IPS-18a (cell line): ENCODE results near the gene OR4M1.
"Not testable (repeated sequence)": the region's sequence is repeated elsewhere in the genome, so short reads cannot be mapped to it uniquely, and the experiment has no call there.

Experiments
- H3K27ac ChIP-seq: one replicate; pipeline ENCODE4 v1.5.1; 2013; ENCODE audit warnings: low read length
- H3K27me3 ChIP-seq: one replicate; pipeline ENCODE4 v1.6.1; 2013; ENCODE audit warnings: mild to moderate bottlenecking, low read length; ENCODE audit not compliant: control insufficient read depth, insufficient read depth
- H3K36me3 ChIP-seq: one replicate; pipeline ENCODE4 v1.6.1; 2013; ENCODE audit warnings: low read depth, low read length; ENCODE audit not compliant: control insufficient read depth
- H3K4me1 ChIP-seq: one replicate; pipeline ENCODE4 v1.6.1; 2013; ENCODE audit warnings: low read depth, low read length; ENCODE audit not compliant: control insufficient read depth
- H3K4me3 ChIP-seq: one replicate; pipeline ENCODE4 v1.5.1; 2013; ENCODE audit warnings: low read length
- H3K9ac ChIP-seq: one replicate; pipeline ENCODE4 v1.6.1; 2013; ENCODE audit warnings: mild to moderate bottlenecking, low read length, moderate library complexity
- H3K9me3 ChIP-seq: one replicate; pipeline ENCODE4 v1.6.1; 2013; ENCODE audit warnings: low read depth, low read length; ENCODE audit not compliant: control insufficient read depth

Gene OR4M1

DNA sequence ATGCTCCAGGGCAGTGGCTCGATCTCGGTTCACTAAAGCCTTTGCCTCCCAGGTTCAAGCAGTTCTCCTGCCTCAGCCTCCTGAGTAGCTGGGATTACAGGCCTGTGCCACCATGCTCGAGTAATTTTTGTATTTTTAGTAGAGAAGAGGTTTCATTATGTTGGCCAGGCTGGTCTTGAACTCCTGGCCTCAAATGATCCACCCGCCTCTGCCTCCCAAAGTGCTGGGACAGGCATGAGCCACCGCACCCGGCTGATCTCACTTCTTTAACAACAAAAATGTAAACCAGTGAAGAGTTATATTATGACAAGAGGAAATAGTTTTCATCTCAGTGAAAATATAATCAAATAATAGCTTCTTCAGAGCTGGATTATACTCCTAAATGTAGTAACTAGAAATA lies 14.0 kb downstream of the OR4M1 start:
- H3K36me3 ChIP-seq, H3K27ac ChIP-seq, H3K27me3 ChIP-seq, H3K4me1 ChIP-seq, H3K4me3 ChIP-seq, H3K9ac ChIP-seq: not testable (repeated sequence)
- peaks cover 50% of the 10 kb centered on the region for H3K9me3 ChIP-seq

DNA sequence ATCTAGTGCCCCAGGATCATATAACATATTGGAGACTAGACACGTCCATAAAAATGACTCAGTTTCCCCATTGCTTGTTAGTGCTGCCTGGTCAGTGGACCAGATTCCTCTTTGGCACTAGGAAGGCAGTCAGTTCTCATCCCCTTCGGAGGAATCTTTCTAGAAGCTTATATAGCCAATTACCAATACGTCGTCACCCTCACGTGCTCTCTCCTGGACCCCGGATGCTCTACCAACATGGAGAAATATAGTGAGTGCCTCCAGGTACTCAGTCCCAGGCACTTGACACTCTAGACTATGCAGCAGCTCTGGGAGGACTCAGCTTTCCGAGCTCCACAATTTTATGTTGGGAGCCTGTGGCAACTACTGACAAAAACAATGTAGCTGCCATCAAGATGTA lies 14.8 kb downstream of the OR4M1 start:
- peaks cover 56% of the 10 kb centered on the region for H3K9me3 ChIP-seq

DNA sequence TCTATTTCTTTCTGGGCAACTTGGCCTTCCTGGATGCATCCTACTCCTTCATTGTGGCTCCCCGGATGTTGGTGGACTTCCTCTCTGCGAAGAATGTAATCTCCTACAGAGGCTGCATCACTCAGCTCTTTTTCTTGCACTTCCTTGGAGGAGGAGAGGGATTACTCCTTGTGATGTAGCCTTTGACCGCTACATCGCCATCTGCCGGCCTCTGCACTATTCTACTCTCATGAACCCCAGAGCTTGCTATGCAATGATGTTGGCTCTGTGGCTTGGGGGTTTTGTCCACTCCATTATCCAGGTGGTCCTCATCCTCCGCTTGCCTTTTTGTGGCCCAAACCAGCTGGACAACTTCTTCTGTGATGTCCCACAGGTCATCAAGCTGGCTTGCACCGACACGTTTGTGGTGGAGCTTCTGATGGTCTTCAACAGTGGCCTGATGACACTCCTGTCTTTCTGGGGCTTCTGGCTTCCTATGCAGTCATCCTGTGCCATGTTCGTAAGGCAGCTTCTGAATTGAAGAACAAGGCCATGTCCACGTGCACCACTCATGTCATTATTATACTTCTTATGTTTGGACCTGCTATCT lies 23.3 kb downstream of the OR4M1 start:
- H3K4me3 ChIP-seq, H3K4me1 ChIP-seq, H3K27me3 ChIP-seq, H3K36me3 ChIP-seq, H3K9ac ChIP-seq, H3K27ac ChIP-seq: not testable (repeated sequence)
- peaks cover 44% of the 10 kb centered on the region for H3K9me3 ChIP-seq

More for the DNA sequence above, 14.8 kb downstream of the OR4M1 start:
- H3K27ac ChIP-seq, H3K9ac ChIP-seq, H3K36me3 ChIP-seq, H3K4me3 ChIP-seq, H3K4me1 ChIP-seq, H3K27me3 ChIP-seq: not testable (repeated sequence)

DNA sequence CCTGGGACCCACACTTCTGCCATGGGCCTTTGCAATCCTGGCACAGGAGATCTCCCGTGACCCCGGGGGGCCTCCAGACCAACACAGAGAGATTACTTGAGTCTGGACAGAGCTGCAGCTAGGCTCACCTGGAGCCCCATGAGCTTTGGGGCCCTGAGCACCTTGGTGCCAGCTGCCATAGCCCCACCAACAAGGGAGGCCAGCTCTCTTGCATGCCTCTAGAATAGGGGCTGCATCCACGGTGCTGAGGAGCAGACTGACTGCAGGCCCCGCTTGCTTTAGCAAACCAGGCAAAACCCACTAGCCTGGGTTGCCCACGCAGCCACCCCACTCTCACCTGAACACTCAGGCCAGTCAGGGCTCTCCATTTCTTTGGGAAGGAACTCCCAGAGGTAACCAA lies 26.6 kb downstream of the OR4M1 start:
- Histone ChIP-seq H3K4me3 (no peak overlapping the region), H3K9me3 (peaks cover 45% of the 10 kb centered on the region), H3K27me3 (no peaks in the 10 kb centered on the region), H3K4me1 (no peaks in the 10 kb centered on the region), H3K36me3 (no peaks in the 10 kb centered on the region), H3K27ac (no peak overlapping the region), H3K9ac (no peak overlapping the region)

DNA sequence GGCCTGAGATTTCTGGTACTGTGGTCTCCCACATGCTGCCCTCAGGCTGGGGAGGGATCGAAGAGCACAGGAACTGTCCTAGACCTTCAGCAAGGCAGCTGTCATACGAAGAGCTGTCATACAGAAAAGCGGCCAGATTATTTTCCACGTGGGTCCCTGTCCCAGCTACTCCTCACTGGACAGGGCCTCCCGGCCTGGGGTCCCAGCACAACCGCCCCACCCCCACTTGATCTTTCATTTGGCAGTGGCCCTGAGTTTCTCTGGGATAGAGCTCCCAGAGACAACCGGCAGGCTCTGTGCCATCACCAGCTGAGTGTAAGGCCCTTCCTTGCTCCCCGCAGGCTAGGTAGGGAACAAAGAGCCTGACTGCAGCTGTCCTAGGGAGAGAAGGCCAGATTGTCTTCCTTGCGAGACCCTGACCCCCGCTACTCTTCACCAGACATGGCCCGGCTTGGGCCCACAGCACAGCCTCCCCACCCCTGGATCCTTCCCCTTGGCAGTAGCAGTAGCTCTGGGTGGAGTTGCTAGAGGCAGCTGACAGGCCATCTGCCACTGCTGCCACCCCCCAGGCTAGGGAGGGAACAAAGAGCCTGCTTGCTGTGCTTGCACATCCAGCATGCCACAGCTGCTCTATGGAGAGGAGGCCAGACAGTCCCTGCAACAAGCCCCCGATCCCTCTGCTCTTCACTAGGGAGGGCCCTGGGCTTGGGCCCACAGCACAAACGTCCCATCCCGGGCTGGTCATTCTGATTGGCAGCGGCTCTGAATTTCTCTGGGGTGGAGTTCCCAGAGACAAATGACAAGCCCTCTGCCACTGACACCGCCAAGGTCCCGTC lies 27.2 kb downstream of the OR4M1 start:
- Histone ChIP-seq H3K36me3 (no peaks in the 10 kb centered on the region), H3K9me3 (peaks cover 48% of the 10 kb centered on the region), H3K4me1 (no peaks in the 10 kb centered on the region), H3K27me3 (no peaks in the 10 kb centered on the region), H3K4me3 (no peak overlapping the region), H3K9ac (no peak overlapping the region), H3K27ac (no peak overlapping the region)

DNA sequence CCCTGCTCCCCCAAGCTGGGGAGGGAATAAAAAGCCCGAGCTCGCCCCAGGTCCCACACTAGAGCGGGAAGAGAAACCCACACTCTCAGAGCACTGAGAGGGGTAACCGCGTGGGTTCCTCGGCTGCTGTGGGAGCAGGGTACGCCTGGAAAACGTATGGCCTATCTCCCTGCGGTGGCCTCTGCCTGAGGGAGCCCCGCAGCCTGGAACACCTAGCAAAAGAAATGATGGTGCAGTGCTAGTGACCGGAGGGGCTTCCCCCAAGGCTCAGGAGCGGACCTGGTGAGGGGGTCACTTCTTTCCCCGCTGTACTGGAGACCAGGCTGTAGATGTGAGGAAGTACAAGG lies 27.8 kb downstream of the OR4M1 start:
- Histone ChIP-seq H3K9ac (no peak overlapping the region), H3K9me3 (peaks cover 49% of the 10 kb centered on the region), H3K4me3 (no peak overlapping the region)

DNA sequence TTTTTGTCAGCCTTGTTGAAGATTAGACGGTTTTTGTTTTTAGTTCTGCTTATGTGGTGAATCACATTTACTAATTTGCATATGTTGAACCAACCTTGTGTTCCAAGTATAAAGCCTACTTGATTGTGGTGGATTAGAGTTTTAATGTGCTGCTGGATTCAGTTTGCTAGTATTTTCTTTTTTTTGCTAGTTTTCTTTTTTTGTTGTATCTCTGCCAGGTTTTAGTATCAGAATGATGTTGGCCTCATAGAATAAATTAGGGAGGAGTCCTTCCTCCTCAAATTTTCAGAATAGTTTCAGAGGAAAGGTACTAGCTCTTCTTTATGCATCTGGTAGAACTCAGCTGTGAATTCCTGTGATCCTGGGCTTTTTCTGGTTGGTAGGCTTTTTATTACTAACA lies 30.2 kb downstream of the OR4M1 start, which contains the start of gene OR4N2:
Gene OR4N2, plus strand, starts transcription at position 301 of the 400 bp plus-strand sequence. CDS start 23,679 bp downstream, outside the sequence.
- H3K4me1 ChIP-seq, H3K36me3 ChIP-seq, H3K4me3 ChIP-seq, H3K27me3 ChIP-seq, H3K27ac ChIP-seq, H3K9ac ChIP-seq: not testable (repeated sequence)
- peaks cover 53% of the 10 kb centered on the region for H3K9me3 ChIP-seq

More for the DNA sequence above, 27.8 kb downstream of the OR4M1 start:
- no peaks in the 10 kb centered on the region for H3K27me3 ChIP-seq
- H3K4me1 ChIP-seq: no peaks in the 10 kb centered on the region
- no peak overlapping the region for H3K27ac ChIP-seq
- H3K36me3 ChIP-seq: no peaks in the 10 kb centered on the region

DNA sequence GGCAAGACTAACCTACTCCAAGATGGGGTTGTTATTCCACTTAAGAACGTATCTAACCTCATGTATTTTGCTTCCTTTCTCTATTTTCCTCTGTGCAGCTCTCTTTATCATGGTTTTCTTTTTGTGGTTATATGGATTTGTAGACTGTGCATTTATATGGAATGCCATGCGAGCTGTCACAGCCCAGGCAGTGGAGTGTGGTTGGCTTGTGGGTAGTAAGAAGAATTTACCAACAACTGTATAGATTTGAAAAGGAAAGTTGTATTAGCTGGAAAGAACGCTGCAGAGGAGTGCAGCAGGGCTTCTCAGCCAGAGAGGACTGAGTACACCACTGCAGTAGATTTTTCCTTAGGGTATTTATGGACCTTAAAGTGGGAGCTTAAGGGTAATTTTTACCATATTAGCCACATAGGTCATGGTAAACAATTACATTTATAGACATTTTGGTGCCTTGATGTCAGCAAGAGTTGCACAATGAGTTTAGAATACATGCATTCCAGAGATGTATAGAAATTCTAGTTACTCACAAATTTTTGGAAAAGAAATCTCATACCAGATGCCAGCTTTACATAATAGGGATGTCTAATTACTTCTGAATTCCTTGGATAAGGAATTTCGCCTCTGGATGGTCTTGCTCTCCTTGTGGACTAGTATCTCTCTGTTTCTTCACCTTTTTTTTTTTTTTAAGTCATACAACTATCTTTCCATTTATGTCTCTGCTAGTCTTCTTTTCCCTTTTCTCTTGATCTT lies 40.0 kb downstream of the OR4M1 start:
- peaks cover 31% of the 10 kb centered on the region for H3K9me3 ChIP-seq
- H3K27me3 ChIP-seq: not testable (repeated sequence)

DNA sequence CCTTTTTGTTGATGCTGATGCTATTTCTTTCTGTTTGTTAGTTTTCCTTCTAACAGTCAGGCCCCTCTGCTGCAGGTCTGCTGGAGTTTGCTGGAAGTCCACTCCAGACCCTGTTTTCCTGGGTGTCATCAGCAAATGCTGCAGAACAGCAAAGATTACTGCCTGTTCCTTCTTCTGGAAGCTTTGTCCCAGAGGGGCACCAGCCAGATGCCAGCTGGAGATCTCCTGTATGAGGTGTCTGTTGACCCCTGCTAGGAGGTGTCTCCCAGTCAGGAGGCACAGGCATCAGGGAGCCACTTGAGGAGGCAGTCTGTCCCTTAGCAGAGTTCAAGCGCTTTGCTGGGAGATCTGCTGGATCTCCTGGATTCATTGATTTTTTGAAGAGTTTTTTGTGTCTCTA lies 46.6 kb downstream of the OR4M1 start:
- not testable (repeated sequence) for H3K27me3 ChIP-seq, H3K36me3 ChIP-seq
- peaks cover 39% of the 10 kb centered on the region for H3K9me3 ChIP-seq

More for the DNA sequence above, 40.0 kb downstream of the OR4M1 start:
- H3K9ac ChIP-seq, H3K27ac ChIP-seq, H3K36me3 ChIP-seq, H3K4me3 ChIP-seq, H3K4me1 ChIP-seq: not testable (repeated sequence)

DNA sequence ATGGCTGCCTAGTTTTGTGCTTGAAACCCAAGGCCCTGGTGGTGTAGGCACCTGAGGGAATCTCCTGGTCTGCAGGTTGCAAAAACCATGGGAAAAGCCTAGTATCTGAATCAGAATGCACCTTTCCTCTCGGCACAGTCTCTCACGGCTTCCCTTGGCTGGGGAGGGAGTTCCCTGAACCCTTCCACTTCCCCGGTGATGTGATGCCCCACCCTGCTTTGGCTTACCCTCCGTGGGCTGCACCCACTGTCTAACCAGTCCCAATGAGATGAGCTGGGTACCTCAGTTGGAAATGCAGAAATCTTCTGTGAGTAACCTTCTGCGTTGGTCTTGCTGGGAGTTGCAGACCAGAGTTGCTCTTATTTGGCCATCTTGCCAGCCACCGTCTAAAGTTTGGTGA lies 47.7 kb downstream of the OR4M1 start:
- H3K4me1 ChIP-seq, H3K27me3 ChIP-seq, H3K27ac ChIP-seq, H3K36me3 ChIP-seq, H3K4me3 ChIP-seq, H3K9ac ChIP-seq: not testable (repeated sequence)
- H3K9me3 ChIP-seq: peaks cover 42% of the 10 kb centered on the region

More for the DNA sequence above, 46.6 kb downstream of the OR4M1 start:
- not testable (repeated sequence) for H3K4me3 ChIP-seq, H3K9ac ChIP-seq, H3K27ac ChIP-seq, H3K4me1 ChIP-seq

DNA sequence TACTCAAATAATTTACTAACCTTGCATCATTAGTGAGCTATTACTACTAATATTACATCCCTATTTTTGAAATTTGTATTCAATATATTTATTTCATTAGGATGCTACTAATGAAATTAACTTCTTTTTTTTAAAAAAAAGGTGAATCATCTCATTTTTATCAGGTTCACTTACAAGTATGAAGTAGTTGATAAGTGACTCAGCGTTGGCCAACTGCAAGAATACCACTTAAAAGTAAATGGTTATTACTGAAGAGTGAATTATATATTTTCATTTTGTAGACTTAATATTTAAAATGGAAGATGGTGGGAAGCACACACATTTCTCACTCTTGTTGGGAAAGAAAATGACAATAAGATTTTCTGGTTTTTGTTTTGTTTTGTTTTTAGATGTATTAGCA lies 49.9 kb downstream of the OR4M1 start:
- Histone ChIP-seq H3K9me3 (peaks cover 56% of the 10 kb centered on the region), H3K27ac (no peak overlapping the region), H3K9ac (no peak overlapping the region), H3K27me3 (no peaks in the 10 kb centered on the region), H3K36me3 (no peaks in the 10 kb centered on the region), H3K4me3 (no peak overlapping the region), H3K4me1 (no peaks in the 10 kb centered on the region)
